ENCODE results near the gene COQ10A. TPM values are rescaled to one million over a fixed set of nuclear protein-coding genes. Genes with fewer than 3 reads are reported as not detected.
A peak's percentile ranks its signal among the peaks of the same experiment; 100 is the strongest.

COQ10A gene
- 15.9 and 17.0 TPM in 2 replicates for total RNA-seq

GRCh38 chr12:56266693-56267442, at the start of gene COQ10A:
Gene COQ10A (plus strand): TSS chr12:56266942. CDS start chr12:56267119, 177 bp downstream.
- intact Hi-C loops (cut with micrococcal nuclease): loop anchor here (1.0 to 2.0 kb wide), 4 partner anchors 33 to 74 kb away; partner anchors contain the start of genes CS and NABP2
- Mint-ChIP-seq H3K36me3 (ENCODE audit: low read depth) (peaks cover 12% of the 10 kb centered on the region), H3K4me1 (ENCODE audit: low read depth) (peaks cover 17% of the 10 kb centered on the region)

DNA sequence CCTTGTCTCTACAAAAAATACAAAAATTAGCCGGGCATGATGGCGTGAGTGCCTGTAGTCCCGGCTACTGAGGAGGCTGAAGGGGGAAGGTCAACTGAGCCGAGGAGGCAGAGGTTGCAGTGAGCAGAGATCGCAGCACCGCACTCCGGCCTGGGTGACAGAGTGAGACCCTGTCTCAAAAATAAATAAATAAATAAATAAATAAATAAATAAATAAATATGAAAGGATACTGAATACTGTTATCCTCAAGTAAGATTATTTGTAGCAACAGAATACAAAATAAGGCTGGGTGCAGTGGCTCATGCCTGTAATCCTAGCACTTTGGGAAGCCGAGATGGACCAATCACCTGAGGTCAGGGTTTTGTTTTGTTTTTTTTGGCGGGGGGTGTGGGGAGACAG, 46.9 kb upstream of the COQ10A start:
- H3K9me3 Mint-ChIP-seq: no peaks in the 10 kb centered on the region
- no peak for DNase-seq (ENCODE audit: low spot score)
- intact Hi-C loops (cut with micrococcal nuclease): loop anchor here (5.0 kb wide), 2 partner anchors 68 to 112 kb away; partner anchors contain the start of genes MYL6B and PAN2
- H3K27ac Mint-ChIP-seq: no peak overlapping the region
- H3K27me3 Mint-ChIP-seq (ENCODE audit: low read depth): no peaks in the 10 kb centered on the region
- H3K4me3 Mint-ChIP-seq (ENCODE audit: low read depth): peak overlapping the region; percentile 60
- H3K36me3 Mint-ChIP-seq (ENCODE audit: low read depth): peaks cover 15% of the 10 kb centered on the region
- peaks cover 28% of the 10 kb centered on the region for H3K4me1 Mint-ChIP-seq (ENCODE audit: low read depth)

More at GRCh38 chr12:56266693-56267442, at the start of gene COQ10A:
- Mint-ChIP-seq H3K27me3 (ENCODE audit: low read depth) (no peaks in the 10 kb centered on the region), H3K4me3 (ENCODE audit: low read depth) (peak within 1 kb of the TSS; percentile 96), H3K27ac (peak within 1 kb of the TSS; percentile 87), H3K9me3 (no peaks in the 10 kb centered on the region)
- DNase-seq (ENCODE audit: low spot score): peak; percentile 85

- Mint-ChIP-seq H3K36me3 (ENCODE audit: low read depth) (peaks cover 19% of the 10 kb centered on the region), H3K4me1 (ENCODE audit: low read depth) (peaks cover 36% of the 10 kb centered on the region), H3K27me3 (ENCODE audit: low read depth) (no peaks in the 10 kb centered on the region), H3K9me3 (no peaks in the 10 kb centered on the region), H3K27ac (peak overlapping the region; percentile 92), H3K4me3 (ENCODE audit: low read depth) (peak overlapping the region; percentile 99)
- DNase-seq (ENCODE audit: low spot score): no peak
- intact Hi-C loops (cut with micrococcal nuclease): loop anchor here (5.0 kb wide), 2 partner anchors 68 to 112 kb away; partner anchors contain the start of genes MYL6B and PAN2
Measured at GRCh38 chr12:56220611-56221231, 46.0 kb upstream of the COQ10A start.

DNA sequence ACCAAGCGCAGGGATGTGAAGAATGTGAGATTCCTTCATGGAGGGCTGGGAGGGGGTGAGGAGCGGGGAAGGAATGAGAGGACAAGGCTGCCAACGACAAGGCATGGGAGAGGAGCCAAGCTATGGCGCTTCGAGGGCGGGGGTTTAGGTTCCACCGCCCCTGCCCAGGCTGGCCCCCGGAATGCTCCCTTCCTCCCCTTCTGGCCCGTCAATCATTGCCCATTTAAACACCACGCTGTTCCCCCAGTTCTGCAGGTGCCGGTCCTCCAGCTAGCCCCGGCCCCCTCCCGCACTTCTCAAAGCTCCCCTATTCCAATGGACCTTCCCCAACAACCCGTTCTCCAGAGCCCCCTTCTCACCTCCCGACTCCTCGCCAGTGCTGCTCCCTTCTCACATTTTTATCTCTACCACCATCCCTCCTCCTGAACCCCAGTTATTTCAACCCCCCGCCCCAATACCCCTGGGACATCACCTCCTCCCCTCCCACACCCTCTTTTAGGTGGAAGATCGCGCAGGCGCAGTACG, 45.4 kb upstream of the COQ10A start:
- DNase-seq (ENCODE audit: low spot score): no peak
- intact Hi-C loops (cut with micrococcal nuclease): loop anchor here (5.0 kb wide), 2 partner anchors 69 to 111 kb away; partner anchors contain the start of genes MYL6B and PAN2
- Mint-ChIP-seq H3K27me3 (ENCODE audit: low read depth) (no peaks in the 10 kb centered on the region), H3K36me3 (ENCODE audit: low read depth) (peaks cover 20% of the 10 kb centered on the region), H3K9me3 (no peaks in the 10 kb centered on the region), H3K27ac (peak overlapping the region; percentile 92), H3K4me3 (ENCODE audit: low read depth) (peak overlapping the region; percentile 99), H3K4me1 (ENCODE audit: low read depth) (peaks cover 38% of the 10 kb centered on the region)

DNA sequence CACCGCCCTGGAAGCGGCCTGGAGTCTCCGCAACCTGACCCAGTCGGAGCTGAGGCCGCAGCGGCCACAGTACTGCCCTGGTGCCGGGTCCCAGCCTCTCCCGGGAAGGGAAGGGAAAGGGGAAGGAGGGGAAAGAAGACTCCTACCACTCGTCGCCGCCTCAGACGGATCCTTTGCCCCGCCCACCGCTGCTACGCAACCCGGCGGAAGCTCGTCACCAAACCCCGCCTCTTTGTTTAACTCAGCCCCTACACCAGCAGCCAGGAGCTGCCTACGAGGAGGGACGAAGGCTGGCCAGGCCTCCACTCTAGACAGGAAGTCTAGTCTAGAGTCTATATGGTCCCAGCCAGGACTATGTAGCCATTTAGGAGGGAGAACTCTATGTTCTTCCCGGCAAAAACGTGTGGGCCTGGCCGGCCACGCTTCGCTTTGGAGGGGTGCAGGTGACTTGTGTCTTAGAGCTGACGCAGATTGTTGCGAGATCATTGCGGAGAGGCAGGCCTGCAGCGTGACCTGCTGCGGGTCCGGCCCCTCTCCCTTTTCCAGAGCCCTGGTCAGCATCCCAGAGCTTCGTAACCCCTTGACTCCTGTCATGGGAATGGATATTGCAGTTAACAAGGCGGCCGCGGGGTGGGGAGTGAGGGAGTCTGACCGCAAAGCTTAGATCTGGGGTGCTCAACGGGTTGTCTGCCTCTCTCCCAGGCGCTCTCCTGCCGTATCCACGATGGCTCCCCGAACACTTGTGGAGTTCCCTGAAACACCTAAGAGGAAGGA, 44.8 kb upstream of the COQ10A start, which contains the start of gene RNF41:
RNF41 (minus strand) TSS at position 166 of the 774 bp plus-strand sequence. CDS start 7,875 bp downstream, outside the sequence.
- peak within 1 kb of the TSS; percentile 92 for H3K27ac Mint-ChIP-seq
- DNase-seq (ENCODE audit: low spot score): peak; percentile 89
- H3K4me1 Mint-ChIP-seq (ENCODE audit: low read depth): peaks cover 39% of the 10 kb centered on the region
- intact Hi-C loops (cut with micrococcal nuclease): loop anchor here (1.0 to 5.0 kb wide), 4 partner anchors 33 to 110 kb away; partner anchors contain the start of genes CS, MYL6B, PAN2 and SMARCC2
- H3K9me3 Mint-ChIP-seq: no peaks in the 10 kb centered on the region
- H3K36me3 Mint-ChIP-seq (ENCODE audit: low read depth): peaks cover 18% of the 10 kb centered on the region
- no peaks in the 10 kb centered on the region for H3K27me3 Mint-ChIP-seq (ENCODE audit: low read depth)
- peak within 1 kb of the TSS; percentile 99 for H3K4me3 Mint-ChIP-seq (ENCODE audit: low read depth)

GRCh38 chr12:56222531-56222895, 44.2 kb upstream of the COQ10A start:
- Mint-ChIP-seq H3K36me3 (ENCODE audit: low read depth) (peaks cover 22% of the 10 kb centered on the region), H3K4me1 (ENCODE audit: low read depth) (peaks cover 41% of the 10 kb centered on the region), H3K27ac (peak overlapping the region; percentile 92), H3K4me3 (ENCODE audit: low read depth) (peak overlapping the region; percentile 99), H3K27me3 (ENCODE audit: low read depth) (no peaks in the 10 kb centered on the region), H3K9me3 (no peaks in the 10 kb centered on the region)
- no peak for DNase-seq (ENCODE audit: low spot score)
- intact Hi-C loops (cut with micrococcal nuclease): loop anchor here (1.0 to 5.0 kb wide), 4 partner anchors 33 to 110 kb away; partner anchors contain the start of genes CS, MYL6B, PAN2 and SMARCC2

GRCh38 chr12:56223571-56224101, 43.1 kb upstream of the COQ10A start:
- H3K9me3 Mint-ChIP-seq: no peaks in the 10 kb centered on the region
- peak overlapping the region; percentile 76 for H3K27ac Mint-ChIP-seq
- peak overlapping the region; percentile 99 for H3K4me3 Mint-ChIP-seq (ENCODE audit: low read depth)
- no peak for DNase-seq (ENCODE audit: low spot score)
- no peaks in the 10 kb centered on the region for H3K27me3 Mint-ChIP-seq (ENCODE audit: low read depth)
- H3K4me1 Mint-ChIP-seq (ENCODE audit: low read depth): peaks cover 41% of the 10 kb centered on the region
- intact Hi-C loops (cut with micrococcal nuclease): loop anchor here (1.0 to 5.0 kb wide), 7 partner anchors 30 to 245 kb away; partner anchors contain the start of genes COQ10A, CS, MYL6B and PAN2
- H3K36me3 Mint-ChIP-seq (ENCODE audit: low read depth): peaks cover 22% of the 10 kb centered on the region

DNA sequence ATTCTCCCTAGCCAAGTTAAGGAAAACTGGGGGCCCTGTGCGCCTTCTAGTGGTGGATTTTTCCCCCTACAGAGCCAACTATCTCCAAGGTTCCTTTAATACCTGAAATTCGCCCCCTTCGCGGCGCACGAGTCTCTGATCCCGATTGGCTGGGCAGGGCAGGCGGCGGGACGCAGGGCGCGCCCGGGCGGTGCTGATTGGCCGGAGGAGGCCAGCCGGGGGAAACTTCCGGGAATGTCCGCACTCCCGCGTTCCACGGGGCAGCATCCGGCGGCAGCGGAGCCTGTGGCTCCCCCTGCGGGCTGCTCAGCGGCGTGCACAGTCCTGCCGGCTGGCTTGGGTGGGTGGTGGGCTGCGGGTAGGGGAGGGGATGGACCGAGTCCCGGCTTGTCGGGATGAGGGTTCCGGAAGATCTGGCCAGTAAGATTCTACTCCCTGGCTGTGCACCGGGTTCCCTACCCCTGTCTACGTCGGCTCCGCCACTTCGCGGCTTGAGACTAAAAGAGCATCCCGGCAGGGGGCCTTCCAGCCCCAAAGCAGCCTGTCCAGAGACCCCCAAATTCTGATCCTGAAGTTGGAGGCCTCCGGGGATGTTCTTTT, 42.5 kb upstream of the COQ10A start, which contains the start of gene NABP2:
NABP2 (plus strand) TSS at position 241 of the 600 bp plus-strand sequence. CDS start 515 bp downstream, outside the sequence.
- Mint-ChIP-seq H3K4me3 (ENCODE audit: low read depth) (peak within 1 kb of the TSS; percentile 99), H3K27ac (peak within 1 kb of the TSS; percentile 76), H3K9me3 (no peaks in the 10 kb centered on the region), H3K36me3 (ENCODE audit: low read depth) (peaks cover 22% of the 10 kb centered on the region), H3K27me3 (ENCODE audit: low read depth) (no peaks in the 10 kb centered on the region), H3K4me1 (ENCODE audit: low read depth) (peaks cover 41% of the 10 kb centered on the region)
- intact Hi-C loops (cut with micrococcal nuclease): loop anchor here (1.0 to 5.0 kb wide), 5 partner anchors 31 to 108 kb away; partner anchors contain the start of genes COQ10A, MYL6B, PAN2 and ZC3H10
- DNase-seq (ENCODE audit: low spot score): peak; percentile 94

- peaks cover 41% of the 10 kb centered on the region for H3K4me1 Mint-ChIP-seq (ENCODE audit: low read depth)
- peak overlapping the region; percentile 73 for H3K27ac Mint-ChIP-seq
- peak overlapping the region; percentile 99 for H3K4me3 Mint-ChIP-seq (ENCODE audit: low read depth)
- no peaks in the 10 kb centered on the region for H3K27me3 Mint-ChIP-seq (ENCODE audit: low read depth)
- no peaks in the 10 kb centered on the region for H3K9me3 Mint-ChIP-seq
- no peak for DNase-seq (ENCODE audit: low spot score)
- intact Hi-C loops (cut with micrococcal nuclease): loop anchor here (1.0 to 5.0 kb wide), 5 partner anchors 32 to 107 kb away; partner anchors contain the start of genes COQ10A, MYL6B, PAN2 and ZC3H10
- peaks cover 22% of the 10 kb centered on the region for H3K36me3 Mint-ChIP-seq (ENCODE audit: low read depth)
Measured at GRCh38 chr12:56224954-56225353, 41.8 kb upstream of the COQ10A start.

DNA sequence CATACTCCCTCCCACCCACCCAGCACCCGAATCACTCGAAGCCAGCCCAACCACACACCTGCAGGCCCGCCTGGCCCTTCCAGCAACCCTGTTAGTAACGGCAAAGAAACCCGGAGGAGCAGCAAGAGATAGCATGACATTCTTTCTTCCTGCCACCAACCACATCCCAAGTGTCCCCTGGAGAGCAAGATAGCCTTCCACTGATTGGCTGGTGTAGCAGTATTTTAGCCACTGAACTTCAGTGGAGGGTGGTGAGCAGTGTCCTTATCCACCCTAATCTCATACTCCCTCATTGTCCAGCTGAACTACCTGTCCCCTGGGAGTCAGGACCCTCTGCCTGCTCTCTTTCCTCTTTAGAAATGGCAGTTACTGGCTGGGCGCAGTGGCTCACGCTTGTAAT, 37.7 kb upstream of the COQ10A start:
- Mint-ChIP-seq H3K36me3 (ENCODE audit: low read depth) (peaks cover 22% of the 10 kb centered on the region), H3K27ac (no peak overlapping the region), H3K27me3 (ENCODE audit: low read depth) (no peaks in the 10 kb centered on the region), H3K4me1 (ENCODE audit: low read depth) (peaks cover 18% of the 10 kb centered on the region), H3K9me3 (no peaks in the 10 kb centered on the region), H3K4me3 (ENCODE audit: low read depth) (no peak overlapping the region)
- DNase-seq (ENCODE audit: low spot score): no peak
- intact Hi-C loops (cut with micrococcal nuclease): no loop called here

DNA sequence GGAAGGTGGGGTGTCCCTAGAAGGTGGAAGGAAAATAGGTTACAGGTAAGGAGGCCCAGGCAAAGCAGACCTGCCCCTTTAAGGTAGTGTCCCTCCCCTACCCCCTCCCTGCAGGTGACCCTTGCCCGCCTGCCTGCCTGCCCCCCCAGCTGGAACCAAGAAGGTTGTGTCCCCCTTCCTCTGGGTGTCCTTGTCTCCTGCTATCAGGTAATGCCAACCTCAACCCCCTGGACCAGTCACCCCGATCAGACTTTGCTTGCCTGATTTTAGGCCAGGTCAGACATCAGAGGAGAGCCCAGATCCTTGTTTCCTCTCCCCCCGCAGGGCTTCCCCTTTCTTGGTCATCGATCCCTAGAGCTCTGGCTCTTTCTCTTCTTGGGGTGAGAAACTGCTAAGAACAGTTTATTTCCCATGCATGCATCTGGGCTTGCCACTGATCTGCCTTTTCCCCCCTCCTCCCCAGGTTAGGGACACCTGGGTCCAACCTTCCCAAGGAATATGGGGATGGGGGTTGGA, 36.8 kb upstream of the COQ10A start, which contains the start of gene SLC39A5:
SLC39A5 (plus strand) TSS at position 136 of the 516 bp plus-strand sequence. CDS start 1,224 bp downstream, outside the sequence.
- Mint-ChIP-seq H3K27me3 (ENCODE audit: low read depth) (no peaks in the 10 kb centered on the region), H3K27ac (no peak within 1 kb of the TSS), H3K36me3 (ENCODE audit: low read depth) (peaks cover 19% of the 10 kb centered on the region), H3K9me3 (no peaks in the 10 kb centered on the region), H3K4me3 (ENCODE audit: low read depth) (no peak within 1 kb of the TSS), H3K4me1 (ENCODE audit: low read depth) (peaks cover 12% of the 10 kb centered on the region)
- intact Hi-C loops (cut with micrococcal nuclease): no loop called here
- DNase-seq (ENCODE audit: low spot score): no peak

All from activated T-helper 2 cell treated with anti-CD3 and anti-CD28 coated beads, Interferon-gamma antibody, Interleukin-2, Interleukin-4, amounts not matched to agents 10 μg/mL and 5 μg/mL and 100 μg/mL, durations not matched to agents 14 hours and 24 hours and 36 hours (primary cell).